Measurements from ENCODE around the gene DMBT1. TPM values are rescaled to one million over a fixed set of nuclear protein-coding genes. Genes with fewer than 3 reads are reported as not detected.

Gene DMBT1
- total and polyA plus RNA-seq, 10 of the 15 experiments (the other 5 are each of a cell fraction or from before 2014, with no cell fraction given) = under 0.01 to 0.13 (median 0.03) TPM; not detected in 5

- in situ Hi-C loops (cut with MboI) = no loop called here
- ATAC-seq (no peak), DNase-seq (ENCODE audit: low read depth, low spot score) (no peak), FAIRE-seq (no peak)
- no peaks in the 10 kb centered on the region; a peak in 3 of 4 replicates for H3K27me3 ChIP-seq (replicated peaks in 1 of 2; ENCODE audit: control insufficient read depth in 2 of 2, insufficient read depth in 2 of 2, low read length in 1 of 2)
- no peak overlapping the region for H2AFZ ChIP-seq (ENCODE audit: control insufficient read depth, low read depth, low read length)
- H3K4me3 ChIP-seq = no peak overlapping the region
- H3K4me2 ChIP-seq (ENCODE audit: control insufficient read depth, insufficient read depth) = no peak overlapping the region
- TF ChIP-seq WRNIP1 (IDR thresholded peaks at IDR 0.05; ENCODE audit: borderline replicate concordance, low read depth, low read length) = no peak
- no peak for TF ChIP-seq ASH2L (IDR thresholded peaks at IDR 0.05; ENCODE audit: borderline replicate concordance, low read depth)
- TF ChIP-seq ZNF24 (IDR thresholded peaks at IDR 0.05) = no peak
- TF ChIP-seq ZNF592 (IDR thresholded peaks at IDR 0.05) = no peak
- no peak for TF ChIP-seq ZNF207 (IDR thresholded peaks at IDR 0.05; ENCODE audit: borderline replicate concordance)
- TF ChIP-seq LARP7 (IDR thresholded peaks at IDR 0.05) = no peak
- TF ChIP-seq RCOR1 (conservative IDR thresholded peaks at IDR 0.05; ENCODE audit: low read depth, low read length) = no peak
- TF ChIP-seq CHD4 (IDR thresholded peaks at IDR 0.05) = no peak
- TF ChIP-seq NR2C1 (IDR thresholded peaks at IDR 0.05) = no peak
- TF ChIP-seq HCFC1 (IDR thresholded peaks at IDR 0.05; ENCODE audit: low read length) = no peak
- TF ChIP-seq NFXL1 (IDR thresholded peaks at IDR 0.05; ENCODE audit: borderline replicate concordance) = no peak
- TF ChIP-seq FOXM1 (IDR thresholded peaks at IDR 0.05; ENCODE audit: low read depth, low read length) = no peak
- TF ChIP-seq NBN (IDR thresholded peaks at IDR 0.05) = no peak
- no peak for TF ChIP-seq NFYA (IDR thresholded peaks at IDR 0.05; ENCODE audit: borderline replicate concordance, low read depth, low read length)
- no peak for TF ChIP-seq STAT3 (IDR thresholded peaks at IDR 0.05; ENCODE audit: low read depth, low read length)
- no peak for TF ChIP-seq PBX3 (IDR thresholded peaks at IDR 0.05; ENCODE audit: insufficient replicate concordance, low read depth, low read length)
- H3K79me2 ChIP-seq (ENCODE audit: control insufficient read depth, insufficient read depth, low read length) = no peaks in the 10 kb centered on the region
- SMC1A ChIA-PET (ENCODE audit: uncharacterized antibody, unreplicated experiment) = no interaction called here
- CTCF ChIA-PET = no interaction called here
- H3K27ac ChIP-seq (ENCODE audit: control insufficient read depth, insufficient read depth) = no peak overlapping the region
- POLR2A ChIA-PET = no interaction called here
- H3K36me3 ChIP-seq (ENCODE audit: control insufficient read depth in 2 of 2, insufficient read depth in 2 of 2, low read length in 1 of 2) = no peaks in the 10 kb centered on the region
- intact Hi-C loops (cut with micrococcal nuclease; ENCODE audit: unreplicated experiment) = no loop called here
- RAD21 ChIA-PET (ENCODE audit: unreplicated experiment) = no interaction called here
- H3K9me3 ChIP-seq (replicated peaks; ENCODE audit: control insufficient read depth, insufficient read depth, low read length) = no peaks in the 10 kb centered on the region
- 29% methylated on average over 3 of the region's 3 CpGs for WGBS (ENCODE audit: insufficient coverage, insufficient replicate concordance, low lambda C conversion rate, missing lambda C conversion rate)
- H3K4me1 ChIP-seq (ENCODE audit: control insufficient read depth, insufficient read depth, low read length) = no peaks in the 10 kb centered on the region
- no peak overlapping the region for H3K9ac ChIP-seq (ENCODE audit: control insufficient read depth, insufficient read depth, low read length)
- no peaks in the 10 kb centered on the region for H4K20me1 ChIP-seq (ENCODE audit: control insufficient read depth, insufficient read depth)
- no TSS peak for BruUV-seq (replicated peaks)
These were observed 86.9 kb downstream of the DMBT1 start for GRCh38 chr10:122647383-122647968.

Data from GM12878 (cell line).